Parathyroid adenoma (tissue), 2 donors: ENCODE results near the gene PDE10A.

ENCODE experiments used
- H2AFZ ChIP-seq: fragments of 300-600 bp; sonication (generic); one replicate; pipeline ENCODE4 v1.7.0; 2017; ENCODE audit warnings: antibody characterized with exemption, mild to moderate bottlenecking
- H3K27ac ChIP-seq: fragments of 300-600 bp; sonication (generic); one replicate; pipeline ENCODE4 v1.7.0; 2017
- H3K27me3 ChIP-seq: fragments of 300-600 bp; sonication (generic); one replicate; pipeline ENCODE4 v1.7.0; 2017; ENCODE audit warnings: low read length; ENCODE audit not compliant: control insufficient read depth, insufficient read depth
- H3K36me3 ChIP-seq: fragments of 300-600 bp; sonication (generic); one replicate; pipeline ENCODE4 v1.7.0; 2017; ENCODE audit warnings: low read length; ENCODE audit not compliant: control insufficient read depth, insufficient read depth
- H3K4me1 ChIP-seq: fragments of 300-600 bp; sonication (generic); one replicate; pipeline ENCODE4 v1.7.0; 2017; ENCODE audit warnings: control low read depth
- H3K4me2 ChIP-seq: fragments of 300-600 bp; sonication (generic); one replicate; pipeline ENCODE4 v1.7.0; 2017; ENCODE audit warnings: low read length
- H3K4me3 ChIP-seq: fragments of 300-600 bp; sonication (generic); one replicate; pipeline ENCODE4 v1.7.0; 2017; ENCODE audit warnings: low read depth, low read length
- H3K79me2 ChIP-seq: fragments of 300-600 bp; sonication (generic); one replicate; pipeline ENCODE4 v1.7.0; 2017; ENCODE audit warnings: control low read depth
- H3K9ac ChIP-seq: fragments of 300-600 bp; sonication (generic); one replicate; pipeline ENCODE4 v1.7.0; 2017; ENCODE audit warnings: mild to moderate bottlenecking
- H3K9me3 ChIP-seq: fragments of 300-600 bp; sonication (generic); one replicate; pipeline ENCODE4 v1.7.0; 2017; ENCODE audit warnings: low read length; ENCODE audit not compliant: control insufficient read depth
- TF ChIP-seq, protein P1 (sequence below): fragments of 300-600 bp; sonication (generic); IDR thresholded peaks from one replicate; pipeline ENCODE4 v1.7.0; 2017; ENCODE audit warnings: antibody characterized with exemption, mild to moderate bottlenecking
- donor health status: primary hyperparathyroidism.

The PDE10A gene

DNA sequence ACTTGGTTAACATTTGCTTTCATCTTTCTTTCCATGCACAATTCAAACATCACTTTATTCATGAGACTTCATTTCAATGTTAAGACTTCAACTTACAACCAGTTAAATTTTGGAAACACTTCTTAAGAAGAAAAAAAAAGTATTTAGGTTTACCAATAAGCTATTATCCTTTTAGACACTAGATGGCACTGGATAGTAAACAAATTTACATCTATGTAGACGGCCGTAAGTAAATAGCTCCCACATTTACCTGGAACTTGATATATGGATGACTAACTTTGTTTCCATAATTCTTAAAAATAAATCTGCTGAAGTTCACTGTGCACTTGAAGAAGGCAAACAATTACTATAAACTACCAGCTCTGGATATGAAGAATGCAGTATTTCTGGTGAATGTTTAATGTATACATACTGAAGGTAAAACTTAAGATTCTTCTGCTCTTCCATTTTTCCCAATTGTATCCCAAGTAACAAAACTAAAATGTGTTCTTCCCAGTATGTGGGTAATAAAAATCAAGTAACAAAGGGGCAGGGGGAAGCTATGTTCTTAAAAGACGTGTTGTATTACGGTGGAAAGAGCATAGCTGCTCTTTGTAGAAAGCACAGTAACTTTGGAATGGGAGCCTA is 223.0 kb downstream of the PDE10A start:
- Histone ChIP-seq H3K79me2 (no peaks in the 10 kb centered on the region), H3K27ac (no peak overlapping the region), H3K4me2 (no peak overlapping the region), H3K4me1 (no peaks in the 10 kb centered on the region), H3K9me3 (no peaks in the 10 kb centered on the region), H3K4me3 (no peak overlapping the region), H3K36me3 (no peaks in the 10 kb centered on the region), H2AFZ (no peak overlapping the region), H3K9ac (no peak overlapping the region), H3K27me3 (no peaks in the 10 kb centered on the region)
- TF ChIP-seq, protein P1, sequence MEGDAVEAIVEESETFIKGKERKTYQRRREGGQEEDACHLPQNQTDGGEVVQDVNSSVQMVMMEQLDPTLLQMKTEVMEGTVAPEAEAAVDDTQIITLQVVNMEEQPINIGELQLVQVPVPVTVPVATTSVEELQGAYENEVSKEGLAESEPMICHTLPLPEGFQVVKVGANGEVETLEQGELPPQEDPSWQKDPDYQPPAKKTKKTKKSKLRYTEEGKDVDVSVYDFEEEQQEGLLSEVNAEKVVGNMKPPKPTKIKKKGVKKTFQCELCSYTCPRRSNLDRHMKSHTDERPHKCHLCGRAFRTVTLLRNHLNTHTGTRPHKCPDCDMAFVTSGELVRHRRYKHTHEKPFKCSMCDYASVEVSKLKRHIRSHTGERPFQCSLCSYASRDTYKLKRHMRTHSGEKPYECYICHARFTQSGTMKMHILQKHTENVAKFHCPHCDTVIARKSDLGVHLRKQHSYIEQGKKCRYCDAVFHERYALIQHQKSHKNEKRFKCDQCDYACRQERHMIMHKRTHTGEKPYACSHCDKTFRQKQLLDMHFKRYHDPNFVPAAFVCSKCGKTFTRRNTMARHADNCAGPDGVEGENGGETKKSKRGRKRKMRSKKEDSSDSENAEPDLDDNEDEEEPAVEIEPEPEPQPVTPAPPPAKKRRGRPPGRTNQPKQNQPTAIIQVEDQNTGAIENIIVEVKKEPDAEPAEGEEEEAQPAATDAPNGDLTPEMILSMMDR: peak; percentile 27

DNA sequence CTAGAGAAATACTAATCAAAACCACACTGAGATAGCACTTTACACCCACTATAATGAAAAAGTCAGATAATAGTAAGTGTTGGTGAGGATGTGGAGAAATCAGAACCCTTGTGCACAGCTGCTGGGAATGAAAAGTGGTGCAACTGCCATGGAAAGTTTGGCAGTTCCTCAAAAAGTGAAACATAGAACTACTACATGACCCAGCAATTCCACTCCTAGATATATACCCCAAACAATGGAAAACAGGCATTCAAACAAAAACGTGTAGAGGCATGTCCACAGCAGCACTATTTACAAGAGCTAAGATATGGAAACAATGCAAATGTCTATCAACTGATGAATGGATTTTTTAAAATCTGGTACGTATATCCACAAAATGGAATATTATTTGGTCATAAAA is 236.1 kb downstream of the PDE10A start:
- Histone ChIP-seq H3K36me3 (no peaks in the 10 kb centered on the region), H2AFZ (no peak overlapping the region)
- TF ChIP-seq, protein P1: no peak

DNA sequence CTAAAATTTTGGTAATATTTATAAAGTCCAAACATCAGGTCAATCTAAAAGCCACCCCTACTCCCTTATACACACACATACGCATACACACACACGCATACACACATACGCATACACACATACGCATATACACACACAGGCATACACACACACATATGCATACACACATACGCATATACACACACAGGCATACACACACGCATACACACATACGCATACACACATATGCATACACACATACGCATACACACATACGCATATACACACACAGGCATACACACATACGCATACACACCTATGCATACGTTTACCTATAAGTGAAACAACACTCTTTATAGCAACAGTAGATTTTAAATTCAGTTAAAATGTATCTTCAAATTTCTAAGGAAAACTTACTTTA is 240.8 kb downstream of the PDE10A start:
- Histone ChIP-seq H3K27me3 (no peaks in the 10 kb centered on the region), H3K79me2 (no peaks in the 10 kb centered on the region), H3K9ac (no peak overlapping the region), H3K36me3 (no peaks in the 10 kb centered on the region), H3K4me3 (no peak overlapping the region), H3K4me2 (no peak overlapping the region), H3K4me1 (no peaks in the 10 kb centered on the region), H3K9me3 (peaks cover 3% of the 10 kb centered on the region), H3K27ac (no peak overlapping the region), H2AFZ (no peak overlapping the region)
- TF ChIP-seq, protein P1: no peak

More for the DNA sequence above, 236.1 kb downstream of the PDE10A start:
- no peak overlapping the region for H3K4me3 ChIP-seq
- H3K27me3 ChIP-seq: no peaks in the 10 kb centered on the region
- no peak overlapping the region for H3K27ac ChIP-seq
- H3K4me2 ChIP-seq: no peak overlapping the region
- H3K4me1 ChIP-seq: no peaks in the 10 kb centered on the region
- H3K79me2 ChIP-seq: no peaks in the 10 kb centered on the region
- H3K9ac ChIP-seq: no peak overlapping the region
- peaks cover 3% of the 10 kb centered on the region for H3K9me3 ChIP-seq

DNA sequence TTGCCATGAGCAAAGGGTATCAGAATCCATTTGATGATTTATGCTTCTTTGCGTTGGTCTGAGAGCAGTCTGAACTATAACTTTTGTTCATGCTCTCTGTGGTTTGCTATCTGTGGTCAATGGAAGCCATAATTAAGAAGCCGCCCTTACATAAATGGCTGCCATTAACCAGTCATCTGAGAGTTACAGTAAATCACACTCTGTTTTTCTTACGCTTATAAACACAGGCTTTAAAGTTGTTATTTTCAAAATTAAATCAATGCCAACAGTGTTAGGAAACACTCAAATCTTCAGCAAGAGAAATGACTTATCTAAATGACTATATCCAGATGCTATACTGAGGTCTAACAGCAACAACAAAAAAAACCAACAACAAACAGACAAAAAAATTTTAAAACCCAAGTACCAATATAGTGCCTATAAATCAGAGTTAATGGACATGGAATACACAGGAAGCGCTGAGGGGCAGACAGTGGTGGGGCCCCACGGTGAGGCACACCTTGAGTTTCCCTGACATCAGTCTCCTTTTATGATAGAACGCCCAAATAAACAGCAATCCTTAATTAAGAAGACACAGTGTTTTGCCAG is 245.7 kb downstream of the PDE10A start:
- no peaks in the 10 kb centered on the region for H3K79me2 ChIP-seq
- TF ChIP-seq, protein P1: no peak
- H3K4me1 ChIP-seq: no peaks in the 10 kb centered on the region
- no peak overlapping the region for H2AFZ ChIP-seq
- no peak overlapping the region for H3K9ac ChIP-seq
- no peak overlapping the region for H3K4me2 ChIP-seq
- no peaks in the 10 kb centered on the region for H3K36me3 ChIP-seq
- no peaks in the 10 kb centered on the region for H3K9me3 ChIP-seq
- no peaks in the 10 kb centered on the region for H3K27me3 ChIP-seq
- H3K4me3 ChIP-seq: no peak overlapping the region
- no peak overlapping the region for H3K27ac ChIP-seq

DNA sequence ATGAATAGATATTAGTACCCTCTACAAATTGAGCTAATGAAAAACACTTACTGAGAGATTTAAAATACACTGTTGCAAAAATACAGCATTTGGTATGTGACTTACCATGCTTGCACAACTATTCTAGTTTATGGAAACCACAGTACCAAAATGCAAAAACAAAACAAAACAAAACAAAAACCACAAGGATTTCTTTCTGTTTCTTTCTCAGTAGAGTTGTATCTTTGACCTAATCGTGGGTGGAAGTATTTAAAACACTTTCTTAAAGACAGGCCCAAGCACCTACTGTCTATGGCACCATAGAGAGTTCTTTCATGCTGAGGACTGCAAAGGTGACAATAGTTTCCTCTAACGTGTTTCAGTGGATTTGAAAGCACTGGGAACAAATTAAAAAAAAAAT is 258.3 kb downstream of the PDE10A start:
- no peak overlapping the region for H3K4me2 ChIP-seq
- no peaks in the 10 kb centered on the region for H3K79me2 ChIP-seq
- TF ChIP-seq, protein P1: no peak
- no peaks in the 10 kb centered on the region for H3K36me3 ChIP-seq
- H2AFZ ChIP-seq: no peak overlapping the region
- H3K4me1 ChIP-seq: no peaks in the 10 kb centered on the region
- H3K27ac ChIP-seq: no peak overlapping the region
- H3K9ac ChIP-seq: no peak overlapping the region
- H3K9me3 ChIP-seq: no peaks in the 10 kb centered on the region
- H3K27me3 ChIP-seq: no peaks in the 10 kb centered on the region
- H3K4me3 ChIP-seq: no peak overlapping the region
